GM12878 (cell line): ENCODE data around the gene ANK2. TPM values are rescaled to one million over a fixed set of nuclear protein-coding genes. Genes with fewer than 3 reads are reported as not detected.

Experiments
- ATAC-seq: fragments of 200-7000 bp; cut with Tn5 transposase; 3 replicates; pipeline ENCODE4 v1.9.1; 2020; ENCODE audit warnings: mild to moderate bottlenecking, moderate library complexity
- BruUV-seq: library from RNA; stranded (reverse); fragments of 400-500 nt; replicated peaks from 2 replicates; lab custom pipeline; 2021; lab: Mats Ljungman, UMichigan
- CTCF ChIA-PET: fragments of 300-600 bp; sonication (Branson Sonifier 250); formaldehyde crosslinking; extraction: SDS; loops from one replicate; lab custom pipeline; 2021; ENCODE audit warnings: inconsistent platforms; lab: Yijun Ruan, JAX
- POLR2A ChIA-PET: fragments of 350-600 bp; formaldehyde crosslinking; extraction: SDS; loops from one replicate; lab custom pipeline; 2021; ENCODE audit warnings: inconsistent platforms; lab: Charles Lee
- RAD21 ChIA-PET: fragments of 300-600 bp; sonication (Branson Sonifier 250); formaldehyde crosslinking; loops from one replicate; lab custom pipeline; 2023; ENCODE audit warnings: antibody characterized with exemption; ENCODE audit not compliant: unreplicated experiment; lab: Charles Lee
- SMC1A ChIA-PET: fragments of 300-600 bp; sonication (Branson Sonifier 250); formaldehyde crosslinking; loops from one replicate; lab custom pipeline; 2023; ENCODE audit not compliant: unreplicated experiment, uncharacterized antibody; lab: Charles Lee
- DNase-seq: peaks from one replicate; pipeline ENCODE4 v3.0.0-alpha.2; 2011; ENCODE audit warnings: low read depth, low spot score
- FAIRE-seq: peaks from 3 replicates; lab custom pipeline; 2011; peaks lifted over from hg19 to GRCh38; lab: Jason Lieb, UNC
- H2AFZ ChIP-seq: 2 replicates; pipeline ENCODE4 v1.6.0; 2011; ENCODE audit warnings: low read depth, low read length, control low read depth; ENCODE audit not compliant: control insufficient read depth
- H3K27ac ChIP-seq: 2 replicates; pipeline ENCODE4 v1.5.1; 2011; ENCODE audit warnings: control low read depth; ENCODE audit not compliant: control insufficient read depth, insufficient read depth
- H3K27me3 ChIP-seq, 2 experiments: replicated peaks in 1 of 2; 2 replicates each; pipeline versions ENCODE4 v1.6.0 to v1.6.1; 2011; ENCODE audit warnings: low read length in 1 of 2; ENCODE audit not compliant: control insufficient read depth in 2 of 2, insufficient read depth in 2 of 2
- H3K36me3 ChIP-seq, 2 experiments: 2 replicates each; pipeline ENCODE4 v1.5.1; 2011; ENCODE audit warnings: low read length in 1 of 2; ENCODE audit not compliant: control insufficient read depth in 2 of 2, insufficient read depth in 2 of 2
- H3K4me1 ChIP-seq: 2 replicates; pipeline ENCODE4 v1.6.1; 2011; ENCODE audit warnings: mild to moderate bottlenecking, low read length, moderate library complexity, mixed read lengths; ENCODE audit not compliant: control insufficient read depth, insufficient read depth
- H3K4me2 ChIP-seq: 2 replicates; pipeline ENCODE4 v1.6.0; 2011; ENCODE audit warnings: control low read depth; ENCODE audit not compliant: control insufficient read depth, insufficient read depth
- H3K4me3 ChIP-seq: fragments of 200-600 bp; sonication (generic); 2 replicates; pipeline ENCODE4 v1.5.1; 2016
- H3K79me2 ChIP-seq: 2 replicates; pipeline ENCODE4 v1.6.0; 2011; ENCODE audit warnings: low read length; ENCODE audit not compliant: control insufficient read depth, insufficient read depth
- H3K9ac ChIP-seq: 2 replicates; pipeline ENCODE4 v1.8.0; 2011; ENCODE audit warnings: low read length, control low read depth, mixed read lengths; ENCODE audit not compliant: control insufficient read depth, insufficient read depth
- H3K9me3 ChIP-seq: replicated peaks from 3 replicates; pipeline ENCODE4 v1.5.1; 2011; ENCODE audit warnings: mild to moderate bottlenecking, low read length; ENCODE audit not compliant: control insufficient read depth, insufficient read depth
- H4K20me1 ChIP-seq: 2 replicates; pipeline ENCODE4 v1.6.0; 2011; ENCODE audit not compliant: control insufficient read depth, insufficient read depth
- CEBPB ChIP-seq, 2 experiments: fragments of 150-350 bp in 1 of 2; IDR thresholded peaks; 2 replicates each; pipeline ENCODE4 v1.6.1; 2012 to 2014; ENCODE audit warnings: low read depth in 2 of 2, low read length in 2 of 2, borderline replicate concordance in 1 of 2, inconsistent platforms in 1 of 2
- FOXM1 ChIP-seq: IDR thresholded peaks from 2 replicates; pipeline ENCODE4 v1.6.1; 2012; ENCODE audit warnings: low read depth, mild to moderate bottlenecking, inconsistent platforms, low read length, moderate library complexity
- IKZF1 ChIP-seq: fragments of 450-650 bp; conservative IDR thresholded peaks from 2 replicates; pipeline ENCODE4 v1.6.1; 2017; ENCODE audit warnings: antibody characterized with exemption, mild to moderate bottlenecking
- NFYA ChIP-seq: IDR thresholded peaks from 2 replicates; pipeline ENCODE4 v1.6.1; 2011; ENCODE audit warnings: low read depth, mild to moderate bottlenecking, low read length, improper control_type of control experiment, borderline replicate concordance
- POLR2AphosphoS2 ChIP-seq: IDR thresholded peaks from 2 replicates; pipeline ENCODE4 v1.6.1; 2011; ENCODE audit warnings: low read depth, mild to moderate bottlenecking, low read length, improper control_type of control experiment, moderate library complexity
- RAD21 ChIP-seq: IDR thresholded peaks from 2 replicates; pipeline ENCODE4 v1.6.1; 2011; ENCODE audit warnings: mild to moderate bottlenecking, low read depth, low read length, moderate library complexity; ENCODE audit not compliant: insufficient read depth
- RFX5 ChIP-seq: IDR thresholded peaks from 2 replicates; pipeline ENCODE4 v1.6.1; 2011; ENCODE audit warnings: low read depth, low read length, improper control_type of control experiment
- SMC3 ChIP-seq: IDR thresholded peaks from 2 replicates; pipeline ENCODE4 v1.6.1; 2011; ENCODE audit warnings: low read length, improper control_type of control experiment, borderline replicate concordance
- ZNF207 ChIP-seq: fragments of 450-650 bp; IDR thresholded peaks from 2 replicates; pipeline ENCODE4 v1.6.1; 2014; ENCODE audit warnings: antibody characterized with exemption, mild to moderate bottlenecking, borderline replicate concordance
- in situ Hi-C: fragments of 300-500 bp; cut with MboI; formaldehyde crosslinking; loops from 9 replicates; pipeline ENCODE4 v1.14.3; 2018; ENCODE audit warnings: mixed read lengths
- intact Hi-C: fragments of 100-400 bp; cut with micrococcal nuclease; formaldehyde crosslinking; loops from one replicate; pipeline ENCODE4 v1.14.2; 2022; ENCODE audit not compliant: unreplicated experiment
- polyA plus RNA-seq, 11 experiments: library from polyadenylated mRNA; depleted of rRNA in 4 of 11; unstranded in 6 of 11; stranded (reverse) in 5 of 11; fragments of >200 nt; fragmentation: Nextera tagmentation in 4 of 11; fragmentation: Illumina TruSeq in 1 of 11; extraction: Ambion mirVana in 4 of 11; extraction: Trizol in 1 of 11; gene quantifications; 1 replicate in 1 of 11; 2 replicates in 10 of 11; pipeline versions ENCODE4 v1.2.1 to v1.2.3, GENCODE V29; 2011 to 2016; ENCODE audit warnings: inconsistent platforms in 2 of 11, missing spikeins in 2 of 11, low read depth in 1 of 11
- total RNA-seq, 4 experiments: library from RNA; depleted of rRNA in 3 of 4; stranded (reverse); fragments of >200 nt in 3 of 4; fragmentation: Illumina TruSeq in 1 of 4; extraction: Trizol in 1 of 4; gene quantifications; 2 replicates each; pipeline versions ENCODE4 v1.2.1 to v1.2.3, GENCODE V29; 2013 to 2021
- TF ChIP-seq, protein P1 (sequence below), 3 experiments: IDR thresholded peaks in 2 of 3; conservative IDR thresholded peaks in 1 of 3; 2 replicates each; pipeline ENCODE4 v1.5.1; 2011; ENCODE audit warnings: low read depth in 3 of 3, low read length in 3 of 3, mild to moderate bottlenecking in 3 of 3, control low read depth in 2 of 3, moderate library complexity in 2 of 3, inconsistent platforms in 1 of 3, mixed read lengths in 1 of 3; ENCODE audit not compliant: control insufficient read depth in 2 of 3, insufficient read depth in 1 of 3; ENCODE audit errors: extremely low read depth in 1 of 3

ANK2 gene
- total and polyA plus RNA-seq, 10 of the 15 experiments (the other 5 are each of a cell fraction or from before 2014, with no cell fraction given) = 1.6 to 13.0 (median 4.1) TPM

GRCh38 chr4:113094331-113094730, 44.9 kb downstream of the ANK2 start (continued):
- no peak for TF ChIP-seq IKZF1
- no peak for TF ChIP-seq NFYA
- TF ChIP-seq FOXM1 = no peak
- TF ChIP-seq CEBPB (IDR thresholded peaks at IDR 0.05; ENCODE audit: borderline replicate concordance in 1 of 2, low read depth in 2 of 2, low read length in 2 of 2) = no peak

DNA sequence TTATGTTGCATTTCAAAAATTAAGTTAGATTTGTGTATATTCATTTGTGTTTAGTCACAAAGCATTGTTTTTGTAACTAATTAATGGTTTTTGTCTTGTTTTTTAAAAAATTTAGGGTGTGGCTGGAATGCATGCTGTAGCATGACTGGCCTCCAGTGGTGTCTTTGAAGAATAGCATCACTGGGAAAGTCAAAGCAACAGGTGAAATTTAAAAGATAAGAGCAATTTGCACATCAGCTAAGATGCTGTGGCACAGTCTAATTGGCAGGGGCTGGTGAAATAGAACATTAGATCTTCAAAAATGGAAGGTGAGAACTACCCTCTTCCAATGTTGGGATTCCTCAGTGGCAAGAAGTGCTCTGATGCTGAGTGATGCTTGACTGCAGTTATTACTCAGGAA, 45.3 kb downstream of the ANK2 start:
- no peak overlapping the region for H2AFZ ChIP-seq
- no peak overlapping the region for H3K4me3 ChIP-seq
- peak; percentile 53; the same call in 2 of the 3 replicates for ATAC-seq
- ChIA-PET SMC1A (interaction anchor here (0.7 to 1.9 kb wide), 3 partner anchors 13 to 153 kb away, joined by 3 to 5 read pairs (median 3); no protein-coding TSS in a partner anchor), RAD21 (interaction anchor here (0.9 kb wide), 1 partner anchor 143 kb away, joined by 3 read pairs; no protein-coding TSS in a partner anchor), CTCF (interaction anchor here (0.6 to 5.9 kb wide), 12 partner anchors 11 to 332 kb away, joined by 3 to 25 read pairs (median 5); no protein-coding TSS in a partner anchor), POLR2A (no interaction called here)
- no peak for DNase-seq
- no peaks in the 10 kb centered on the region for H3K4me1 ChIP-seq
- no TSS peak for BruUV-seq
- no peaks in the 10 kb centered on the region for H3K79me2 ChIP-seq
- intact Hi-C loops (loop anchor here (1.0 to 2.0 kb wide), 2 partner anchors 144 to 328 kb away; no protein-coding TSS in a partner anchor), in situ Hi-C loops (no loop called here)
- no peaks in the 10 kb centered on the region for H4K20me1 ChIP-seq
- no peak overlapping the region for H3K4me2 ChIP-seq
- H3K9me3 ChIP-seq = no peaks in the 10 kb centered on the region
- H3K36me3 ChIP-seq = no peaks in the 10 kb centered on the region
- H3K9ac ChIP-seq = no peak overlapping the region
- H3K27ac ChIP-seq = no peak overlapping the region
- TF ChIP-seq ZNF207 = no peak
- TF ChIP-seq POLR2AphosphoS2 = no peak
- TF ChIP-seq, protein P1, sequence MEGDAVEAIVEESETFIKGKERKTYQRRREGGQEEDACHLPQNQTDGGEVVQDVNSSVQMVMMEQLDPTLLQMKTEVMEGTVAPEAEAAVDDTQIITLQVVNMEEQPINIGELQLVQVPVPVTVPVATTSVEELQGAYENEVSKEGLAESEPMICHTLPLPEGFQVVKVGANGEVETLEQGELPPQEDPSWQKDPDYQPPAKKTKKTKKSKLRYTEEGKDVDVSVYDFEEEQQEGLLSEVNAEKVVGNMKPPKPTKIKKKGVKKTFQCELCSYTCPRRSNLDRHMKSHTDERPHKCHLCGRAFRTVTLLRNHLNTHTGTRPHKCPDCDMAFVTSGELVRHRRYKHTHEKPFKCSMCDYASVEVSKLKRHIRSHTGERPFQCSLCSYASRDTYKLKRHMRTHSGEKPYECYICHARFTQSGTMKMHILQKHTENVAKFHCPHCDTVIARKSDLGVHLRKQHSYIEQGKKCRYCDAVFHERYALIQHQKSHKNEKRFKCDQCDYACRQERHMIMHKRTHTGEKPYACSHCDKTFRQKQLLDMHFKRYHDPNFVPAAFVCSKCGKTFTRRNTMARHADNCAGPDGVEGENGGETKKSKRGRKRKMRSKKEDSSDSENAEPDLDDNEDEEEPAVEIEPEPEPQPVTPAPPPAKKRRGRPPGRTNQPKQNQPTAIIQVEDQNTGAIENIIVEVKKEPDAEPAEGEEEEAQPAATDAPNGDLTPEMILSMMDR (IDR thresholded peaks at IDR 0.05 in 2 of 3, conservative IDR thresholded peaks at IDR 0.05 in 1 of 3; ENCODE audit: control insufficient read depth in 2 of 3, extremely low read depth in 1 of 3, insufficient read depth in 1 of 3, low read depth in 3 of 3, low read length in 3 of 3) = peak; percentile 62 to 68 (median 64); a peak in 5 of 6 replicates
- peak; percentile 76 for TF ChIP-seq RAD21
- peak; percentile 44; the same call in 1 of the 2 replicates for TF ChIP-seq SMC3
- TF ChIP-seq RFX5 = no peak
- no peak for FAIRE-seq
- H3K27me3 ChIP-seq = no peaks in the 10 kb centered on the region
